Measurements from ENCODE around the gene RFWD3.
A peak's percentile ranks its signal among the peaks of the same experiment; 100 is the strongest.

RFWD3 gene

DNA sequence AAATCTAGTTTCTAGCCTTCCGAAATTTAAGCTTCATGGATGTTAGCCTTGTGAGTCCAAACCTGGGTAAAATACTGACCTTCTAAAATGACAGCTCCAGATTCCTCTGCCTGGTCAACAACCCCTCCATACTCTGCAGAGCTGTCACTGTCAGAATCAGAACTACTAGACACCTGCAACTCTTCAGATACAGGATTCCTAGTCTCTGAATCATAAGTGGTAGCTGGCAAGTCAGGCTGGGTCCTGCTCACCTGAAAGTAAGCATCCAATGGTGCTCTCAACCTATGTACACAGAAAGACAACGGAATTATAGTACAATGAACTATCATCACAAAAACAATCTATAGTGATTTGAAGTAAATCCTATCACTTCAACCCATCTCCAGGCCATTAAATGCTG lies 14.8 kb downstream of the RFWD3 start:
- Histone ChIP-seq H3K27ac (ENCODE audit: low read depth, low read length) (no peak overlapping the region), H3K27me3 (ENCODE audit: control insufficient read depth in 5 of 5, insufficient read depth in 4 of 5, low read length in 5 of 5) (no peaks in the 10 kb centered on the region), H3K4me1 (ENCODE audit: control insufficient read depth in 5 of 5, insufficient read depth in 5 of 5, low read length in 5 of 5) (peaks cover 0 to under 1% (median 0%) of the 10 kb centered on the region in 5 donors)

DNA sequence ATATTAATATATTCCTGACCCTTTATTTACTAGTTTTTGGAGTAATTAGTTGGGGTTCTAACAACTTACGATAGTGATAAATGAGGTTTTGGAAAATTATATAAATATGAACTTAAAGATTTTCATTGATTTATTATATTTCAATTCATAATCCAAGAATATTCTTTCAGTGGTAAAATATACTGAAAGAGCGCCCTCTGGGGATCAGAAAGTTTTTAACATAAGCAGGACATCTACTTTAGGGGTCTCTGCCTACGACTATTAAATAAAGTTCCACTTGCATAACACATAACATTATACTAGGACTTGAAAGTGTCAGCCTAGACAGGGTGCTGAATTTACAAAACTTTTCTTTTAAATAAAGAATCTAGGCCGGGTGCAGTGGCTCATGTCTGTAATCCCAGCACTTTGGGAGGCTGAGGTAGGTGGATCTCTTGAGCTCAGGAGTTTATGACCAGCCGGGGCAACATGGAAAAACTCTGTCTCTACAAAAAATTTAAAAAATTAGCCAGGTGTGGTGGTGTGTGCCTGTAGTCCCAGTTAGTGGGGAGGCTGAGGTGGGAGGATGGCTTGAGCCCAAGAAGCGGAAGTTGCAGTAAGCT lies 15.6 kb downstream of the RFWD3 start:
- Histone ChIP-seq H3K4me3 (ENCODE audit: low read depth in 1 of 5, low read length in 5 of 5) (no peak overlapping the region), H3K36me3 (ENCODE audit: control insufficient read depth in 5 of 5, insufficient read depth in 5 of 5, low read length in 5 of 5) (peaks cover 15 to 49% (median 29%) of the 10 kb centered on the region in 5 donors), H3K9ac (ENCODE audit: low read length in 5 of 5) (no peak overlapping the region)

More for the DNA sequence above, 14.8 kb downstream of the RFWD3 start:
- no peaks in the 10 kb centered on the region for H3K9me3 ChIP-seq (ENCODE audit: control insufficient read depth in 5 of 5, low read length in 5 of 5)
- H3K36me3 ChIP-seq (ENCODE audit: control insufficient read depth in 5 of 5, insufficient read depth in 5 of 5, low read length in 5 of 5), result peaks cover 15 to 43% (median 24%) of the 10 kb centered on the region in 5 donors
- no peak overlapping the region for H3K9ac ChIP-seq (ENCODE audit: low read length in 5 of 5)
- H3K4me3 ChIP-seq (ENCODE audit: low read depth in 1 of 5, low read length in 5 of 5), result no peak overlapping the region

DNA sequence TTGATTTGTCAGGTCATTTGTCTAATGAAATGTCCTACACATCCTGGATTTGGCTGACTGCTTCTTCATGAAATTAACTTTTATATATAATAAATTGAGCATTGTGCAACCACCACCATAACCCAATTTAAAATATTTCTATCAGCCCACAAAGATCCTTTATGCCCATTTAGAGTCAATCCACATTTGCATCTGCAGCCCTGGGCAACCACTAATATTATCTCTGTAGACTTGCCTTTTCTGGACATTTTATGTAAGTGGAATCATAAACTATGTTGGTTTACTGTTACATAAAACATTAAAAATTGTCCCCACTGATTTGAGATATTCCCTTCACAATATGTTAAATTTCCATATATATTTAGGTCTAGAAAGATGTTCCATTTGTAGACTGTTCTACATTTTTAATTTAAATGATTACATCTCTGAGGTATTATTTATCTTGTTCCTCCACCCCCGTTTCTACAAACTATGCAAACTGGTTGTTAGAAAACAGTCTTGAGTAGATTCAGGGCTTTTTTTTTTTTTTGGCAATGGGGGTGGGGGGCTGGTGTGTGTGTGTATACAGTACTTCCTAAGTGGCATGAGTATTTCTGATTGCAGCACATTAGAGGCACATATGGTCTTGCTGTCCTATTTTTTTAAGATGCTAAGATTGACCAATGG lies 16.7 kb downstream of the RFWD3 start:
- Histone ChIP-seq H3K36me3 (ENCODE audit: control insufficient read depth in 5 of 5, insufficient read depth in 5 of 5, low read length in 5 of 5) (peaks cover 18 to 55% (median 35%) of the 10 kb centered on the region in 5 donors), H3K27ac (ENCODE audit: low read depth, low read length) (no peak overlapping the region), H3K9ac (ENCODE audit: low read length in 5 of 5) (no peak overlapping the region), H3K27me3 (ENCODE audit: control insufficient read depth in 5 of 5, insufficient read depth in 4 of 5, low read length in 5 of 5) (no peaks in the 10 kb centered on the region), H3K4me3 (ENCODE audit: low read depth in 1 of 5, low read length in 5 of 5) (no peak overlapping the region), H3K4me1 (ENCODE audit: control insufficient read depth in 5 of 5, insufficient read depth in 5 of 5, low read length in 5 of 5) (no peaks in the 10 kb centered on the region), H3K9me3 (ENCODE audit: control insufficient read depth in 5 of 5, low read length in 5 of 5) (no peaks in the 10 kb centered on the region)

More for the DNA sequence above, 15.6 kb downstream of the RFWD3 start:
- no peak overlapping the region for H3K27ac ChIP-seq (ENCODE audit: low read depth, low read length)
- H3K9me3 ChIP-seq (ENCODE audit: control insufficient read depth in 5 of 5, low read length in 5 of 5), result no peaks in the 10 kb centered on the region
- H3K27me3 ChIP-seq (ENCODE audit: control insufficient read depth in 5 of 5, insufficient read depth in 4 of 5, low read length in 5 of 5), result no peaks in the 10 kb centered on the region
- H3K4me1 ChIP-seq (ENCODE audit: control insufficient read depth in 5 of 5, insufficient read depth in 5 of 5, low read length in 5 of 5), result no peaks in the 10 kb centered on the region

DNA sequence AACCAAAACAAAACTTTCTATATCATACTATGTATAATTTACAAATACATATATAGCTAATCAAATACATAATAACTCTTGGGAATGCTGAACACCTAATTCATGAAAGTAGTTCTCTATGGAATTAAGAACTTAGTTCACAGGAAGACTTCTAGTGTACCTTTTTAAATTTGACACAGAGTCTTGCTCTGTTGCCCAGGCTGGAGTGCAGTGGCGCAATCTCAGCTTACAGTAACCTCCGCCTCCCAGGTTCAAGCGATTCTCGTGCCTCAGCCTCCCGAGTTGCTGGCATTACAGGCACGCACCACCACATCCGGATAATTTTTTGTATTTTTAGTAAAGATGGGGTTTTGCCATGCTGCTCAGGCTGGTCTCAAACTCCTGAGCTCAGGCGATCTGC lies 24.7 kb downstream of the RFWD3 start:
- Histone ChIP-seq H3K27ac (ENCODE audit: low read depth, low read length) (no peak overlapping the region), H3K9ac (ENCODE audit: low read length in 5 of 5) (no peak overlapping the region), H3K4me3 (ENCODE audit: low read depth in 1 of 5, low read length in 5 of 5) (no peak overlapping the region), H3K36me3 (ENCODE audit: control insufficient read depth in 5 of 5, insufficient read depth in 5 of 5, low read length in 5 of 5) (peaks cover 27 to 64% (median 39%) of the 10 kb centered on the region in 5 donors), H3K4me1 (ENCODE audit: control insufficient read depth in 5 of 5, insufficient read depth in 5 of 5, low read length in 5 of 5) (no peaks in the 10 kb centered on the region), H3K27me3 (ENCODE audit: control insufficient read depth in 5 of 5, insufficient read depth in 4 of 5, low read length in 5 of 5) (no peaks in the 10 kb centered on the region), H3K9me3 (ENCODE audit: control insufficient read depth in 5 of 5, low read length in 5 of 5) (no peaks in the 10 kb centered on the region)

DNA sequence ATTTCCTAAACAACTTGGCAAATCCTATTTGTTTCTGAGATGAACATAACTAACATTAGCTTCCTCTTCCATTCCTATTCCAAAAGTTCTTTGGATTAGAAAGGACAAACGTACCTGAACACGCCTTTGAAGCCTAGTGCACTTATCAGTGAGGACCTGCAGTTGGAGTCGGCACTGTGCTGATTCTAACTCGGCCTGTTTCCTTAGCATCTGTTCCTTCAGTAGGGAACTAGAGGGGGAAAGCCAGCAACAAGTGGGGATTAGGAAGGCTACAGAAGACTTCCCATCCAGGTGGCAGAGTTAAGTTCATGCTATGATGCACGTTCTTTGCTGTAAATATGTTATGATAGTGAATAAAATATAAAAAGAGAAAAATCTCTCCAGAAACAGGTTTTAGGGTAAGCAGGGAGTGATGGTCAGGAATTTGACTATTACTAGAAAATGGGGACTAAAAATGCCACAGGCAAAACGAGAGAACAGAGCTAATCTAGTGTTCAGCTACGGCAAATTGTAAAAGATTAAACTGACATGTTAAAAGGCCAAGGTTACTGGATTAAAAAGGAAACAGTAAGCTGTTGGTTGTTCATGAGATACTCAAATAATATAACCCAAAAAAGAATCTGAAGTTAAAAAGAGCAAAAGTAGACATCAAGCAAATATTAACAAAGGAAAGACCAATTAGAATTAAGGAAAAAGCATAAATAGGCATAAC lies 28.8 kb downstream of the RFWD3 start:
- no peaks in the 10 kb centered on the region for H3K27me3 ChIP-seq (ENCODE audit: control insufficient read depth in 5 of 5, insufficient read depth in 4 of 5, low read length in 5 of 5)
- H3K9ac ChIP-seq (ENCODE audit: low read length in 5 of 5), result no peak overlapping the region
- no peaks in the 10 kb centered on the region for H3K9me3 ChIP-seq (ENCODE audit: control insufficient read depth in 5 of 5, low read length in 5 of 5)
- H3K4me3 ChIP-seq (ENCODE audit: low read depth in 1 of 5, low read length in 5 of 5), result no peak overlapping the region
- H3K27ac ChIP-seq (ENCODE audit: low read depth, low read length), result no peak overlapping the region
- H3K4me1 ChIP-seq (ENCODE audit: control insufficient read depth in 5 of 5, insufficient read depth in 5 of 5, low read length in 5 of 5), result no peaks in the 10 kb centered on the region
- peaks cover 12 to 64% (median 37%) of the 10 kb centered on the region in 5 donors for H3K36me3 ChIP-seq (ENCODE audit: control insufficient read depth in 5 of 5, insufficient read depth in 5 of 5, low read length in 5 of 5)

DNA sequence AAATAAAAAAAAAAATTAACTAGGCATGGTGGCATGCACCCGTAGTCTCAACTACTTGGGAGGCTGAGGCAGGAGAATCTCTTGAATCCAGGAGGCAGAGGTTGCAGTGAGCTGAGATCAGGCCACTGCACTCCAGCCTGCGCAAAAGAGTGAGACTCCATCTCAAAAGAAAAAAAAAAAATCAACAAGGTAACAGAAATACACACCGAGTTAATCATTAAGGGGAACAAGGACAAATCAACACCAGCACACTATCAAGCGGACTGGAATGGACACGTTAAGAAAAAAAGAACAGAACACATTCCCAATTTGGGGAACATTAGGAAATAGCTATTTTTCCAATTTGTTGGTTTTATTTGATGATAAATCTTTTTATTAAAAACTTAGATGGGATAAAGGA lies 31.4 kb downstream of the RFWD3 start:
- Histone ChIP-seq H3K36me3 (ENCODE audit: control insufficient read depth in 5 of 5, insufficient read depth in 5 of 5, low read length in 5 of 5) (peaks cover 19 to 77% (median 52%) of the 10 kb centered on the region in 5 donors), H3K9ac (ENCODE audit: low read length in 5 of 5) (no peak overlapping the region), H3K4me1 (ENCODE audit: control insufficient read depth in 5 of 5, insufficient read depth in 5 of 5, low read length in 5 of 5) (no peaks in the 10 kb centered on the region), H3K9me3 (ENCODE audit: control insufficient read depth in 5 of 5, low read length in 5 of 5) (no peaks in the 10 kb centered on the region), H3K27me3 (ENCODE audit: control insufficient read depth in 5 of 5, insufficient read depth in 4 of 5, low read length in 5 of 5) (no peaks in the 10 kb centered on the region), H3K4me3 (ENCODE audit: low read depth in 1 of 5, low read length in 5 of 5) (no peak overlapping the region), H3K27ac (ENCODE audit: low read depth, low read length) (no peak overlapping the region)

DNA sequence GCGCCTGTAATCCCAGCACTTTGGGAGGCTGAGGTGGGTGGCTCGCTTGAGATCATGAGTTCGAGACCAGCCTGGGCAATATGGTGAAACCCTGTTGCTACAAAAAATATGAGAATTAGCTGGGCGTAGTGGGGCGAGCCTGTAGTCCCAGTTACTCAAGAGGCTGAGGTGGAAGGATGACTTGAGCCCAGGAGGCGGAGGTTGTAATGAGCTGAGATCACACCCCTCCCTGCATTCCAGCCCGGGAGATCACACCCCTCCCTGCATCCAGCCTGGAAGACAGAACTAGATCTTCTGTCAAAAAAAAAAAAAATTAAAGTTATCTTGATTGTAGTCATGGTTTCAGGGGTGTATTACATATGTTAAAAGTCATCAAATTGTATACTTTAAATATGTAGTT lies 33.0 kb downstream of the RFWD3 start:
- Histone ChIP-seq H3K27ac (ENCODE audit: low read depth, low read length) (no peak overlapping the region), H3K9me3 (ENCODE audit: control insufficient read depth in 5 of 5, low read length in 5 of 5) (no peaks in the 10 kb centered on the region), H3K27me3 (ENCODE audit: control insufficient read depth in 5 of 5, insufficient read depth in 4 of 5, low read length in 5 of 5) (no peaks in the 10 kb centered on the region), H3K4me3 (ENCODE audit: low read depth in 1 of 5, low read length in 5 of 5) (no peak overlapping the region), H3K36me3 (ENCODE audit: control insufficient read depth in 5 of 5, insufficient read depth in 5 of 5, low read length in 5 of 5) (peaks cover 20 to 84% (median 53%) of the 10 kb centered on the region in 5 donors), H3K9ac (ENCODE audit: low read length in 5 of 5) (no peak overlapping the region), H3K4me1 (ENCODE audit: control insufficient read depth in 5 of 5, insufficient read depth in 5 of 5, low read length in 5 of 5) (no peaks in the 10 kb centered on the region)

DNA sequence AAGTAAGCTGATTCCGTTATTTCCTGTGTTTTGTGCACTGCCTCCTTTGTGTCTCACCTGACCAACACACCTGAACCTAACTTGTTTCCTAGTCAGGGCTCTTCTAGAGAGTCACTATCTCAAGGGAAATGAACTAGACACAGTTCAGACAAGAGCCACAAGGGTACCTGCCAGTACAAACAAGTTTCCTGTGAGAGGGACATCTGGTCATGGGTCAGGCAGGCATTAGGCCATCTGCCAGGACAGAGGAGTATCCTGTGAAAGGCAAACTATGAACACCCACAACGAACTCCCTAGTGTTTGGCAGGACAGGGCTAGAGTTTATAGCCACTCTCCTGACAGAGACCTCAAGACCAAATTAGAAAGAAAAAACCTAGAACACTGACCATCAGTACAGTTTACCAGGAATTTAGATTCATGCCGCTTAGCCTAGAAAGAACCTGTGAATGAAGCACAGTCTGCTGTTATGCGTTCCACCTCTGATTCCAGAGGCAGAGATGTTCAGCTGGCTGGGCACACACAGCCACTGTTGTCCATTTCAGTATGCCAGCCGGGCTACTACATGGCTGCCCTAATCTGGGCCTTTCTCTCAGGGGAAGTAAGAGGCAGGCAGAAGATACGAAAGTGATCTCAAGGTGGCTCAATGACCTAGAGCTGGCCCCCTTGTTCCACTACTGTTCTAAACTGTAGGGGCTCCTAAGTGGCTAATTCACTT lies 39.0 kb downstream of the RFWD3 start:
- Histone ChIP-seq H3K4me3 (ENCODE audit: low read depth in 1 of 5, low read length in 5 of 5) (no peak overlapping the region), H3K27ac (ENCODE audit: low read depth, low read length) (no peak overlapping the region), H3K27me3 (ENCODE audit: control insufficient read depth in 5 of 5, insufficient read depth in 4 of 5, low read length in 5 of 5) (no peaks in the 10 kb centered on the region), H3K9me3 (ENCODE audit: control insufficient read depth in 5 of 5, low read length in 5 of 5) (no peaks in the 10 kb centered on the region), H3K36me3 (ENCODE audit: control insufficient read depth in 5 of 5, insufficient read depth in 5 of 5, low read length in 5 of 5) (peaks cover 23 to 94% (median 81%) of the 10 kb centered on the region in 5 donors), H3K4me1 (ENCODE audit: control insufficient read depth in 5 of 5, insufficient read depth in 5 of 5, low read length in 5 of 5) (peaks cover 0 to 15% (median 0%) of the 10 kb centered on the region in 5 donors), H3K9ac (ENCODE audit: low read length in 5 of 5) (peak overlapping the region in 1 of 5 donors; percentile 46)

DNA sequence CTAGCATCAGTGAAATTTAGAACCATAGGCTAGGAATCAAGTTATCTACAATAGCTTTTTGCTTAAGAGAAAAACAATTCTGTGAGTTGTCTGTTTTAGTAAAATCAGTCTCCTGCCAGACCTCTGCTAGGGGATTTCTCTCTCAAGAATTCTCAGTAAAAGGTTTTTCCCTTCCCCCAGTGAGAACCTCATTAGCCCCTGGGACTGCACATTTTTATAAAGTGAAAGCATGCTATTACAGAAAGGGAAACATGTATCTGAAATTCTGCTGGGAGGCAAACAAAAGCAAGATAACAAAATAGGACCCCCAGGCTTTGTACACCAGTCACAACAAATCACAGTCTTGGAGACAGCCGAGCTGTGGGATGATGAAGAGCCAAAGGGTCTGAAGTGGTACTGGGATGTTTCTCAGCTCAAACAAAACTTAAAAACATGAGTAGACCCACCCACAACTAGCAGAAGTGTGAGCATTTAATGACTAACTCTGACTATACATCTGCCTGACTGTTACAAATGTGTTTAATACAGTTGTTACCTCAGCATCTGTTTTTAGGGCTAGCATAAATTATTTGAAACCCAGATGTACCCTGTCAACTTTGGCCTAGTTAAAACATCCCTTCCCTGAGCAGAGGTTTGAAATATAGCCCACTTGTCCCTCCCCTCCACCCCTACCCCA lies 39.8 kb downstream of the RFWD3 start:
- H3K36me3 ChIP-seq (ENCODE audit: control insufficient read depth in 5 of 5, insufficient read depth in 5 of 5, low read length in 5 of 5), result peaks cover 20 to 94% (median 74%) of the 10 kb centered on the region in 5 donors
- H3K4me3 ChIP-seq (ENCODE audit: low read depth in 1 of 5, low read length in 5 of 5), result no peak overlapping the region
- no peak overlapping the region for H3K27ac ChIP-seq (ENCODE audit: low read depth, low read length)

More for the DNA sequence above, 39.8 kb downstream of the RFWD3 start:
- no peaks in the 10 kb centered on the region for H3K27me3 ChIP-seq (ENCODE audit: control insufficient read depth in 5 of 5, insufficient read depth in 4 of 5, low read length in 5 of 5)
- no peaks in the 10 kb centered on the region for H3K9me3 ChIP-seq (ENCODE audit: control insufficient read depth in 5 of 5, low read length in 5 of 5)
- H3K9ac ChIP-seq (ENCODE audit: low read length in 5 of 5), result peak overlapping the region in 2 of 5 donors; percentile 11 to 34
- peaks cover 0 to 15% (median 0%) of the 10 kb centered on the region in 5 donors for H3K4me1 ChIP-seq (ENCODE audit: control insufficient read depth in 5 of 5, insufficient read depth in 5 of 5, low read length in 5 of 5)

Data from subcutaneous abdominal adipose tissue (tissue), 5 donors.